ENCODE results near the gene AQP9.

DNA sequence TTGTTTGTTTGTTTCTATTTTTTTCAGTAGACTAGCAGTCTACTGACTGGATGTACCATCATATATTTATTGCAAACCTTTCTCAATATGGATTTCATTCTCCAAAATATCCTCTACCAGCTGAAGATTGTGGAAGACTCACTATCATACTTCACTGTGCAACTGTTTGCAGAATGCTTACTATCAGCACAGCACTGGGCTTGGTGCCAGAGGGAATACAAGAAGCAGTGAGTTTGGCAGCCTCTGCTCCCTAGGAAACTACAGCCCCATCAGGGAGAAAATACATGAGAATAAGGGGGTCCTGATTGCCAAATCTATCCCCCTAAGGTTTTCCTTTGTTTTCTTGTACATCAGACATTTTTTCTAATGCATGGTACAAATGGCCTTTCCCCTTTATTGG is 27.5 kb downstream of the AQP9 start:
- TF ChIP-seq POLR2A (IDR thresholded peaks at IDR 0.05; ENCODE audit: low read length) (no peak), TP53 (CRISPR knock-in tag; IDR thresholded peaks at IDR 0.05) (no peak), HDAC2 (IDR thresholded peaks at IDR 0.05) (no peak)
- TF ChIP-seq, protein P1, sequence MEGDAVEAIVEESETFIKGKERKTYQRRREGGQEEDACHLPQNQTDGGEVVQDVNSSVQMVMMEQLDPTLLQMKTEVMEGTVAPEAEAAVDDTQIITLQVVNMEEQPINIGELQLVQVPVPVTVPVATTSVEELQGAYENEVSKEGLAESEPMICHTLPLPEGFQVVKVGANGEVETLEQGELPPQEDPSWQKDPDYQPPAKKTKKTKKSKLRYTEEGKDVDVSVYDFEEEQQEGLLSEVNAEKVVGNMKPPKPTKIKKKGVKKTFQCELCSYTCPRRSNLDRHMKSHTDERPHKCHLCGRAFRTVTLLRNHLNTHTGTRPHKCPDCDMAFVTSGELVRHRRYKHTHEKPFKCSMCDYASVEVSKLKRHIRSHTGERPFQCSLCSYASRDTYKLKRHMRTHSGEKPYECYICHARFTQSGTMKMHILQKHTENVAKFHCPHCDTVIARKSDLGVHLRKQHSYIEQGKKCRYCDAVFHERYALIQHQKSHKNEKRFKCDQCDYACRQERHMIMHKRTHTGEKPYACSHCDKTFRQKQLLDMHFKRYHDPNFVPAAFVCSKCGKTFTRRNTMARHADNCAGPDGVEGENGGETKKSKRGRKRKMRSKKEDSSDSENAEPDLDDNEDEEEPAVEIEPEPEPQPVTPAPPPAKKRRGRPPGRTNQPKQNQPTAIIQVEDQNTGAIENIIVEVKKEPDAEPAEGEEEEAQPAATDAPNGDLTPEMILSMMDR (IDR thresholded peaks at IDR 0.05): no peak
- TF ChIP-seq, protein P2, sequence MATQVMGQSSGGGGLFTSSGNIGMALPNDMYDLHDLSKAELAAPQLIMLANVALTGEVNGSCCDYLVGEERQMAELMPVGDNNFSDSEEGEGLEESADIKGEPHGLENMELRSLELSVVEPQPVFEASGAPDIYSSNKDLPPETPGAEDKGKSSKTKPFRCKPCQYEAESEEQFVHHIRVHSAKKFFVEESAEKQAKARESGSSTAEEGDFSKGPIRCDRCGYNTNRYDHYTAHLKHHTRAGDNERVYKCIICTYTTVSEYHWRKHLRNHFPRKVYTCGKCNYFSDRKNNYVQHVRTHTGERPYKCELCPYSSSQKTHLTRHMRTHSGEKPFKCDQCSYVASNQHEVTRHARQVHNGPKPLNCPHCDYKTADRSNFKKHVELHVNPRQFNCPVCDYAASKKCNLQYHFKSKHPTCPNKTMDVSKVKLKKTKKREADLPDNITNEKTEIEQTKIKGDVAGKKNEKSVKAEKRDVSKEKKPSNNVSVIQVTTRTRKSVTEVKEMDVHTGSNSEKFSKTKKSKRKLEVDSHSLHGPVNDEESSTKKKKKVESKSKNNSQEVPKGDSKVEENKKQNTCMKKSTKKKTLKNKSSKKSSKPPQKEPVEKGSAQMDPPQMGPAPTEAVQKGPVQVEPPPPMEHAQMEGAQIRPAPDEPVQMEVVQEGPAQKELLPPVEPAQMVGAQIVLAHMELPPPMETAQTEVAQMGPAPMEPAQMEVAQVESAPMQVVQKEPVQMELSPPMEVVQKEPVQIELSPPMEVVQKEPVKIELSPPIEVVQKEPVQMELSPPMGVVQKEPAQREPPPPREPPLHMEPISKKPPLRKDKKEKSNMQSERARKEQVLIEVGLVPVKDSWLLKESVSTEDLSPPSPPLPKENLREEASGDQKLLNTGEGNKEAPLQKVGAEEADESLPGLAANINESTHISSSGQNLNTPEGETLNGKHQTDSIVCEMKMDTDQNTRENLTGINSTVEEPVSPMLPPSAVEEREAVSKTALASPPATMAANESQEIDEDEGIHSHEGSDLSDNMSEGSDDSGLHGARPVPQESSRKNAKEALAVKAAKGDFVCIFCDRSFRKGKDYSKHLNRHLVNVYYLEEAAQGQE (IDR thresholded peaks at IDR 0.05): no peak
